Lung (tissue), 12 donors: ENCODE measurements around the gene RBKS. TPM values are rescaled to one million over a fixed set of nuclear protein-coding genes. Genes with fewer than 3 reads are reported as not detected.

Experiments
- ATAC-seq: fragments of 200-7000 bp; cut with Tn5 transposase; one replicate; pipeline ENCODE4 v1.9.1; 2020; ENCODE audit warnings: moderate number of reproducible peaks; ENCODE audit not compliant: insufficient read depth, low FRiP score
- DNase-seq, 3 donors: peaks; one replicate each; pipeline ENCODE4 v3.0.0-alpha.2; 2013 to 2017
- H3K27ac ChIP-seq, 2 donors: one replicate each; pipeline ENCODE4 v1.5.1; 2013; ENCODE audit warnings: mild to moderate bottlenecking in 2 of 2, moderate library complexity in 2 of 2, control low read depth in 1 of 2, inconsistent platforms in 1 of 2, low read depth in 1 of 2, low read length in 1 of 2
- H3K27me3 ChIP-seq, 3 donors: one replicate each; pipeline ENCODE4 v1.5.1; 2013; ENCODE audit warnings: low read length in 2 of 3; ENCODE audit not compliant: control insufficient read depth in 3 of 3, insufficient read depth in 3 of 3
- H3K36me3 ChIP-seq, 4 donors: one replicate each; pipeline ENCODE4 v1.5.1; 2013; ENCODE audit warnings: low read length in 4 of 4, mild to moderate bottlenecking in 1 of 4, moderate library complexity in 1 of 4; ENCODE audit not compliant: control insufficient read depth in 4 of 4, insufficient read depth in 4 of 4
- H3K4me1 ChIP-seq, 5 donors: one replicate each; pipeline ENCODE4 v1.5.1; 2013; ENCODE audit warnings: low read length in 5 of 5, mild to moderate bottlenecking in 2 of 5, moderate library complexity in 1 of 5; ENCODE audit not compliant: control insufficient read depth in 5 of 5, insufficient read depth in 5 of 5
- H3K4me3 ChIP-seq: one replicate; pipeline ENCODE4 v1.5.1; 2013; ENCODE audit warnings: mild to moderate bottlenecking, control low read depth, moderate library complexity
- H3K9ac ChIP-seq, 2 donors: one replicate each; pipeline ENCODE4 v1.5.1; 2013; ENCODE audit warnings: low read length in 2 of 2, control low read depth in 1 of 2; ENCODE audit not compliant: insufficient read depth in 1 of 2
- H3K9me3 ChIP-seq, 4 donors: one replicate each; pipeline ENCODE4 v1.5.1; 2013; ENCODE audit warnings: low read length in 3 of 4, mild to moderate bottlenecking in 1 of 4, moderate library complexity in 1 of 4; ENCODE audit not compliant: control insufficient read depth in 4 of 4, insufficient read depth in 3 of 4
- CTCF ChIP-seq: IDR thresholded peaks from 2 replicates; pipeline ENCODE4 v1.5.1; 2012; ENCODE audit warnings: mild to moderate bottlenecking; ENCODE audit errors: control extremely low read depth, extremely low read depth
- WGBS, 2 donors: extraction: QIAGEN DNeasy Blood & Tissue Kit; methylation state at CpG; one replicate each; pipeline ENCODE4 v1.1.7; 2013; 5-methylcytosine and 5-hydroxymethylcytosine counted together
- polyA plus RNA-seq, 2 donors: library from polyadenylated mRNA; stranded (reverse); fragments of 200-250 nt; gene quantifications; one replicate each; pipeline ENCODE4 v1.2.1, GENCODE V29; 2013
- total RNA-seq, 2 donors: library from RNA; depleted of rRNA in 1 of 2; stranded (reverse); fragments of >200 nt in 1 of 2; gene quantifications; one replicate each; pipeline ENCODE4 v1.2.1, GENCODE V29; 2014 to 2021
- donor health status: control.
- donor health status: control.
- donor health status: Bipolar disorder and iron deficiency.
- donor health status: healthy.
- donor health status: DM: yes; HTN: yes; CAD: no.

The RBKS gene
- total and polyA plus RNA-seq, 4 donors = 3.9 to 5.1 (median 4.9) TPM

GRCh38 chr2:27756544-27757498 is 133.4 kb downstream of the RBKS start:
- no peak overlapping the region for H3K9ac ChIP-seq
- peaks cover 0 to 3% (median 0%) of the 10 kb centered on the region in 5 donors for H3K4me1 ChIP-seq
- TF ChIP-seq CTCF = no peak
- H3K27me3 ChIP-seq = no peaks in the 10 kb centered on the region
- H3K4me3 ChIP-seq = no peak overlapping the region
- H3K9me3 ChIP-seq = no peaks in the 10 kb centered on the region
- no peaks in the 10 kb centered on the region for H3K36me3 ChIP-seq
- no peak overlapping the region for H3K27ac ChIP-seq
- DNase-seq (peak in 1 of 3 donors; percentile 11), ATAC-seq (no peak)
- 62 to 77% methylated on average over 8 of the region's 8 CpGs for WGBS, 2 donors

- ATAC-seq (no peak), DNase-seq (no peak)
- H3K27me3 ChIP-seq = no peaks in the 10 kb centered on the region
- no peak for TF ChIP-seq CTCF
- H3K4me1 ChIP-seq = peaks cover 0 to 3% (median 0%) of the 10 kb centered on the region in 5 donors
- no peak overlapping the region for H3K9ac ChIP-seq
- H3K9me3 ChIP-seq = no peaks in the 10 kb centered on the region
- WGBS, 2 donors = 93 to 95% methylated on average over 3 of the region's 3 CpGs
- no peak overlapping the region for H3K27ac ChIP-seq
- H3K4me3 ChIP-seq = no peak overlapping the region
- no peaks in the 10 kb centered on the region for H3K36me3 ChIP-seq
These were observed 134.1 kb downstream of the RBKS start for GRCh38 chr2:27756091-27756490.

- no peak overlapping the region for H3K27ac ChIP-seq
- no peak overlapping the region for H3K9ac ChIP-seq
- DNase-seq (no peak), ATAC-seq (no peak)
- H3K36me3 ChIP-seq = no peaks in the 10 kb centered on the region
- H3K9me3 ChIP-seq = no peaks in the 10 kb centered on the region
- WGBS, 2 donors = 84 to 88% methylated on average over 5 of the region's 5 CpGs
- peaks cover 0 to 3% (median 0%) of the 10 kb centered on the region in 5 donors for H3K4me1 ChIP-seq
- no peaks in the 10 kb centered on the region for H3K27me3 ChIP-seq
- TF ChIP-seq CTCF = no peak
- H3K4me3 ChIP-seq = no peak overlapping the region
These were observed 135.4 kb downstream of the RBKS start for GRCh38 chr2:27754831-27755230.
